ENCODE data around the gene CCDC85B.

DNA sequence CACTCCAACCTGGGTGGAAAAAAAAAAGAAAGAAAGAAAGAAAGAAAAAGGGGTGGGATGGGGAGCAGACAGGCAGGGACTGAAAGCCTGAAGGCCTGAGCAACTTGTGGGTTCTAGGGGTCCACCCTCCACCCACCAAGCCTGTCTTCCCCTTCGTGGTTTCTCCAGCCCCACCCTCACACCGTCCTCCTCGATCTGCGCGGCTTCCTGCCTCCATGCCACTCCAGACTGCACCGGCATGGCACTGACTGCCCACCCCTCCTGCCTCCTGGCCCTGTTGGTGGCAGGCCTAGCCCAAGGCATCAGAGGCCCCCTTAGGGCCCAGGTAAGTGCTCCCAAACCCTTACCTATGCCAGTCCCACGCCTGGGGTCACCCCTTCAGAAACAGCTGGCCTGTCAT is 10.9 kb upstream of the CCDC85B start, which contains the start of gene CTSW:
- TF ChIP-seq POLR2AphosphoS5 (IDR thresholded peaks at IDR 0.05; ENCODE audit: borderline replicate concordance, low read depth, low read length) (no peak), FOXP2 (optimal IDR thresholded peaks at IDR 0.05; ENCODE audit: control extremely low read depth, extremely low read length, insufficient read depth) (no peak), EZH2 (IDR thresholded peaks at IDR 0.05) (no peak)

Data from SK-N-MC (cell line).